ENCODE measurements around the gene KCP.
A peak's percentile ranks its signal among the peaks of the same experiment; 100 is the strongest.

Gene KCP

GRCh38 chr7:128947854-128948253 lies 37.3 kb upstream of the KCP start:
- Histone ChIP-seq H3K18ac (ENCODE audit: low read depth in 1 of 2, low read length in 2 of 2) (no peak overlapping the region), H2BK120ac (ENCODE audit: low read depth, low read length) (no peak overlapping the region), H3K4me2 (ENCODE audit: low read length, poor library complexity, severe bottlenecking) (no peak overlapping the region), H2BK12ac (ENCODE audit: low read length in 2 of 2) (no peak overlapping the region), H4K8ac (ENCODE audit: low read length) (peak overlapping the region; percentile 16), H3K4me3 (ENCODE audit: insufficient read depth in 1 of 2, low read depth in 1 of 2, low read length in 2 of 2) (no peak overlapping the region), H3K23ac (ENCODE audit: low read length in 2 of 2) (no peak overlapping the region), H3K27ac (ENCODE audit: low read length, poor library complexity, severe bottlenecking) (no peak overlapping the region), H3K9ac (ENCODE audit: low read length) (no peak overlapping the region), H3K14ac (ENCODE audit: low read length in 2 of 2) (no peak overlapping the region), H3K4ac (ENCODE audit: low read depth in 1 of 2, low read length in 2 of 2) (no peak overlapping the region), H2BK15ac (ENCODE audit: low read depth, poor library complexity, severe bottlenecking) (no peak overlapping the region), H3K36me3 (ENCODE audit: control insufficient read depth in 1 of 2, insufficient read depth in 2 of 2, low read depth in 1 of 2, low read length in 2 of 2) (peaks cover 21 to 37% of the 10 kb centered on the region in 2 experiments), H3K79me1 (replicated peaks; ENCODE audit: low read length, poor library complexity, severe bottlenecking) (no peaks in the 10 kb centered on the region), H4K91ac (ENCODE audit: low read length) (no peak overlapping the region), H3K9me3 (ENCODE audit: control insufficient read depth, low read length) (no peaks in the 10 kb centered on the region), H3K4me1 (ENCODE audit: control insufficient read depth, insufficient read depth, low read depth, low read length) (peaks cover 13% of the 10 kb centered on the region), H2BK5ac (ENCODE audit: low read depth, low read length, poor library complexity, severe bottlenecking) (no peak overlapping the region), H2AK5ac (ENCODE audit: low read length, severe bottlenecking) (no peak overlapping the region), H2AFZ (ENCODE audit: low read depth, low read length) (no peak overlapping the region), H3K27me3 (ENCODE audit: control insufficient read depth in 1 of 2, insufficient read depth in 1 of 2, low read length in 2 of 2) (peaks cover 0 to 17% of the 10 kb centered on the region in 2 experiments)
- DNase-seq, result no peak
- 86% methylated on average over 9 of the region's 9 CpGs for WGBS

GRCh38 chr7:128946936-128947830 lies 36.7 kb upstream of the KCP start:
- Histone ChIP-seq H4K8ac (ENCODE audit: low read length) (peak overlapping the region; percentile 16), H3K27me3 (ENCODE audit: control insufficient read depth in 1 of 2, insufficient read depth in 1 of 2, low read length in 2 of 2) (peaks cover 0 to 17% of the 10 kb centered on the region in 2 experiments), H2BK5ac (ENCODE audit: low read depth, low read length, poor library complexity, severe bottlenecking) (no peak overlapping the region), H2BK120ac (ENCODE audit: low read depth, low read length) (no peak overlapping the region), H3K4me1 (ENCODE audit: control insufficient read depth, insufficient read depth, low read depth, low read length) (peaks cover 13% of the 10 kb centered on the region), H2BK12ac (ENCODE audit: low read length in 2 of 2) (no peak overlapping the region), H3K18ac (ENCODE audit: low read depth in 1 of 2, low read length in 2 of 2) (no peak overlapping the region), H4K91ac (ENCODE audit: low read length) (no peak overlapping the region), H2BK15ac (ENCODE audit: low read depth, poor library complexity, severe bottlenecking) (no peak overlapping the region), H3K4me2 (ENCODE audit: low read length, poor library complexity, severe bottlenecking) (no peak overlapping the region), H2AK5ac (ENCODE audit: low read length, severe bottlenecking) (no peak overlapping the region), H3K9me3 (ENCODE audit: control insufficient read depth, low read length) (no peaks in the 10 kb centered on the region), H3K9ac (ENCODE audit: low read length) (no peak overlapping the region), H3K27ac (ENCODE audit: low read length, poor library complexity, severe bottlenecking) (no peak overlapping the region), H3K36me3 (ENCODE audit: control insufficient read depth in 1 of 2, insufficient read depth in 2 of 2, low read depth in 1 of 2, low read length in 2 of 2) (peaks cover 15 to 37% of the 10 kb centered on the region in 2 experiments), H3K4ac (ENCODE audit: low read depth in 1 of 2, low read length in 2 of 2) (no peak overlapping the region), H3K23ac (ENCODE audit: low read length in 2 of 2) (no peak overlapping the region), H2AFZ (ENCODE audit: low read depth, low read length) (no peak overlapping the region), H3K79me1 (replicated peaks; ENCODE audit: low read length, poor library complexity, severe bottlenecking) (no peaks in the 10 kb centered on the region), H3K4me3 (ENCODE audit: insufficient read depth in 1 of 2, low read depth in 1 of 2, low read length in 2 of 2) (no peak overlapping the region), H3K14ac (ENCODE audit: low read length in 2 of 2) (no peak overlapping the region)
- no peak for DNase-seq
- 82% methylated on average over 19 of the region's 22 CpGs for WGBS

GRCh38 chr7:128945668-128946366 lies 35.3 kb upstream of the KCP start:
- Histone ChIP-seq H3K4me3 (ENCODE audit: insufficient read depth in 1 of 2, low read depth in 1 of 2, low read length in 2 of 2) (no peak overlapping the region), H2BK12ac (ENCODE audit: low read length in 2 of 2) (no peak overlapping the region), H3K27me3 (ENCODE audit: control insufficient read depth in 1 of 2, insufficient read depth in 1 of 2, low read length in 2 of 2) (peaks cover 10 to 30% of the 10 kb centered on the region in 2 experiments), H3K14ac (ENCODE audit: low read length in 2 of 2) (no peak overlapping the region), H2BK5ac (ENCODE audit: low read depth, low read length, poor library complexity, severe bottlenecking) (no peak overlapping the region), H2BK120ac (ENCODE audit: low read depth, low read length) (no peak overlapping the region), H3K23ac (ENCODE audit: low read length in 2 of 2) (peak overlapping the region in 1 of 2 experiments; percentile 63), H3K4ac (ENCODE audit: low read depth in 1 of 2, low read length in 2 of 2) (no peak overlapping the region), H2AK5ac (ENCODE audit: low read length, severe bottlenecking) (no peak overlapping the region), H4K91ac (ENCODE audit: low read length) (no peak overlapping the region), H3K79me1 (replicated peaks; ENCODE audit: low read length, poor library complexity, severe bottlenecking) (no peaks in the 10 kb centered on the region), H3K18ac (ENCODE audit: low read depth in 1 of 2, low read length in 2 of 2) (no peak overlapping the region), H3K9me3 (ENCODE audit: control insufficient read depth, low read length) (no peaks in the 10 kb centered on the region), H3K4me1 (ENCODE audit: control insufficient read depth, insufficient read depth, low read depth, low read length) (peaks cover 13% of the 10 kb centered on the region), H3K36me3 (ENCODE audit: control insufficient read depth in 1 of 2, insufficient read depth in 2 of 2, low read depth in 1 of 2, low read length in 2 of 2) (peaks cover 2 to 29% of the 10 kb centered on the region in 2 experiments), H2AFZ (ENCODE audit: low read depth, low read length) (no peak overlapping the region), H3K4me2 (ENCODE audit: low read length, poor library complexity, severe bottlenecking) (no peak overlapping the region), H4K8ac (ENCODE audit: low read length) (no peak overlapping the region), H2BK15ac (ENCODE audit: low read depth, poor library complexity, severe bottlenecking) (no peak overlapping the region), H3K9ac (ENCODE audit: low read length) (no peak overlapping the region), H3K27ac (ENCODE audit: low read length, poor library complexity, severe bottlenecking) (no peak overlapping the region)
- DNase-seq, result no peak
- 93% methylated on average over 21 of the region's 21 CpGs for WGBS
